Calu3 (cell line): ENCODE results near the gene LMF1. TPM values are rescaled to one million over a fixed set of nuclear protein-coding genes. Genes with fewer than 3 reads are reported as not detected.

Experiments
- BruUV-seq: library from RNA; stranded (reverse); fragments of 400-500 nt; replicated peaks from 2 replicates; lab custom pipeline; 2021; lab: Mats Ljungman, UMichigan
- CTCF ChIA-PET: fragments of 300-600 bp; sonication (Branson Sonifier 250); formaldehyde crosslinking; loops from one replicate; lab custom pipeline; 2022; ENCODE audit warnings: antibody characterized with exemption; lab: Charles Lee
- DNase-seq: peaks from one replicate; pipeline ENCODE4 v3.0.0; 2022
- H3K27ac Mint-ChIP-seq: one replicate; pipeline ENCODE4 v1.8.0; 2022; ENCODE audit warnings: mixed read lengths; ENCODE audit not compliant: unreplicated experiment
- H3K27me3 Mint-ChIP-seq: one replicate; pipeline ENCODE4 v1.8.0; 2022; ENCODE audit warnings: mixed read lengths; ENCODE audit not compliant: unreplicated experiment
- H3K36me3 Mint-ChIP-seq: one replicate; pipeline ENCODE4 v1.8.0; 2022; ENCODE audit warnings: mild to moderate bottlenecking, moderate library complexity, mixed read lengths; ENCODE audit not compliant: insufficient read depth, unreplicated experiment
- H3K4me1 Mint-ChIP-seq: one replicate; pipeline ENCODE4 v1.8.0; 2022; ENCODE audit warnings: mild to moderate bottlenecking, low read depth, mixed read lengths; ENCODE audit not compliant: unreplicated experiment
- H3K4me3 Mint-ChIP-seq: one replicate; pipeline ENCODE4 v1.8.0; 2022; ENCODE audit warnings: mild to moderate bottlenecking, low read depth, moderate library complexity, mixed read lengths; ENCODE audit not compliant: unreplicated experiment
- H3K9me3 Mint-ChIP-seq: one replicate; pipeline ENCODE4 v1.8.0; 2022; ENCODE audit warnings: low read depth, mixed read lengths; ENCODE audit not compliant: unreplicated experiment
- intact Hi-C: fragments of 100-400 bp; cut with micrococcal nuclease; formaldehyde crosslinking; loops from one replicate; pipeline ENCODE4 v1.10.0; 2022; ENCODE audit not compliant: unreplicated experiment
- total RNA-seq: library from RNA; stranded (reverse); gene quantifications from 2 replicates; pipeline ENCODE4 v1.2.3, GENCODE V29; 2022
- TF ChIP-seq, protein P1 (sequence below): fragments of 200-600 bp; IDR thresholded peaks from one replicate; pipeline ENCODE4 v1.8.0; 2022; ENCODE audit warnings: antibody characterized with exemption; ENCODE audit not compliant: unreplicated experiment

Gene LMF1
- total RNA-seq, 1 experiment from 2014 or later: 31.9 TPM

DNA sequence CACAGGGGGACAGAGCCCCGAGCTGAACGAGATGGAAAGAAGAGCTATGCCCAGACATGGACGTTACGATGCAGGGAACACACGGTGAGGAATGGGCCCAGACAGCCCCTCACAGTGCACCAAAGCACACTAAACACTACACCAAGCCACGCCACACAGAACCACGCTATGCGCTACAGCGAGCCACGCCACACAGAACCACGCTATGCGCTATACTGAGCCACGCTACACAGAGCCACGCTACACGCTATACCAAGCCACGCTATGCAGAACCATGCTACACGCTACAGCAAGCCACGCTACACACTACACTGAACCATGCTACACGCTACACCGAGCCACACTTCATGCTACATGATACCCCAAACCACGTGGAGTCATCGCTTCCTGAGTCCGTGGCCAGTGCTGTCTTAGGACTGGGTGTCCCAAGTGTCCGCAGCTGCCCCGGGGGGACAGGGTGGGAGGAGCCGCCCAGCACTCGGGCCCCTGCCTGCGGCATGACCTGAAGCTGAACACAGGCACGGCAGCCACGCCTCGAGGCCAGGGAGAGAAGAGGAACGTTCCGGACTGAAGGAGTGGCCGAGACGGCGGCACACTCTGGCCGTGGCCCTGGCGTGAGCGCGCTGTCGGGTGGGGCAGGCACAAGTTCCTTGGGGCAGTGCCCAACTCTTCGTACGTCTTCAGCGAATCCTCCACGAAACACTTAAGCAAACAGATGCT, 61.3 kb downstream of the LMF1 start:
- H3K36me3 Mint-ChIP-seq: no peaks in the 10 kb centered on the region
- TF ChIP-seq, protein P1, sequence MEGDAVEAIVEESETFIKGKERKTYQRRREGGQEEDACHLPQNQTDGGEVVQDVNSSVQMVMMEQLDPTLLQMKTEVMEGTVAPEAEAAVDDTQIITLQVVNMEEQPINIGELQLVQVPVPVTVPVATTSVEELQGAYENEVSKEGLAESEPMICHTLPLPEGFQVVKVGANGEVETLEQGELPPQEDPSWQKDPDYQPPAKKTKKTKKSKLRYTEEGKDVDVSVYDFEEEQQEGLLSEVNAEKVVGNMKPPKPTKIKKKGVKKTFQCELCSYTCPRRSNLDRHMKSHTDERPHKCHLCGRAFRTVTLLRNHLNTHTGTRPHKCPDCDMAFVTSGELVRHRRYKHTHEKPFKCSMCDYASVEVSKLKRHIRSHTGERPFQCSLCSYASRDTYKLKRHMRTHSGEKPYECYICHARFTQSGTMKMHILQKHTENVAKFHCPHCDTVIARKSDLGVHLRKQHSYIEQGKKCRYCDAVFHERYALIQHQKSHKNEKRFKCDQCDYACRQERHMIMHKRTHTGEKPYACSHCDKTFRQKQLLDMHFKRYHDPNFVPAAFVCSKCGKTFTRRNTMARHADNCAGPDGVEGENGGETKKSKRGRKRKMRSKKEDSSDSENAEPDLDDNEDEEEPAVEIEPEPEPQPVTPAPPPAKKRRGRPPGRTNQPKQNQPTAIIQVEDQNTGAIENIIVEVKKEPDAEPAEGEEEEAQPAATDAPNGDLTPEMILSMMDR: no peak

DNA sequence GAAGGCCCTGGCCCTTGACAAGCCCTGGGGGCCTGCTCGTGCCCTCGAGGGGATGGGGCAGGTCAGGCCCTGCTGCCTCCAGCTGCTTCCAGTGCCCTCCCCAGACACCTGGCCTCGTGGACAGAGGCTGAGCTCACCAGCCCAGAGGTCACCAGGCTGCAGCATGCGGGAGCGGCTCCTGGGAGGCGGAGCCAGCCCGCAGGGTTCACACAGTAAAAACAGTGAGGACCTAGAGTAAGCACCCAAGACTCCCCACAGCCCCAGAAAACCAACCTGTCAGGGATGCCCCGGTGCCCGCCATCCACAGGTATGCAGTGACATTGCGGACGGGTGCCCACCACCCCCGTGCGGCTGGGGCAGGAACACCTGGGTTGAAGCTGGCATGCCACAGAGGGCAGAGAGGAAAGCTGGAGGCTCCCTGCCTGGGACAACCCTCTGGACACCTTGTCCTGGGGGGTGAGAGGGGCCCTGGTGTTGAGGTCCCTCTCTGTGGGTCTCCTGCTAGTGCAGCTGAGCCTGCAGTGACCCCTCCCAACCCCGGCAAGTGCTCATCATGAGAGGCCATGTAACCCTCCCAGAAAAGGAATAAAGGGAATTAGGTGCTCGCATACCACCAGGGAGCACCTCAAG, 62.1 kb downstream of the LMF1 start:
- CTCF ChIA-PET: no interaction called here
- BruUV-seq: no TSS peak
- Mint-ChIP-seq H3K9me3 (peaks cover 10% of the 10 kb centered on the region), H3K36me3 (no peaks in the 10 kb centered on the region), H3K4me1 (no peaks in the 10 kb centered on the region), H3K4me3 (no peak overlapping the region), H3K27me3 (no peaks in the 10 kb centered on the region), H3K27ac (no peak overlapping the region)
- DNase-seq: no peak
- intact Hi-C loops: no loop called here
- TF ChIP-seq, protein P1: no peak

More for the DNA sequence above, 61.3 kb downstream of the LMF1 start:
- no peak for DNase-seq
- Mint-ChIP-seq H3K4me3 (no peak overlapping the region), H3K4me1 (no peaks in the 10 kb centered on the region), H3K27me3 (no peaks in the 10 kb centered on the region), H3K9me3 (peaks cover 10% of the 10 kb centered on the region), H3K27ac (no peak overlapping the region)
- no TSS peak for BruUV-seq
- CTCF ChIA-PET: no interaction called here
- intact Hi-C loops: no loop called here

DNA sequence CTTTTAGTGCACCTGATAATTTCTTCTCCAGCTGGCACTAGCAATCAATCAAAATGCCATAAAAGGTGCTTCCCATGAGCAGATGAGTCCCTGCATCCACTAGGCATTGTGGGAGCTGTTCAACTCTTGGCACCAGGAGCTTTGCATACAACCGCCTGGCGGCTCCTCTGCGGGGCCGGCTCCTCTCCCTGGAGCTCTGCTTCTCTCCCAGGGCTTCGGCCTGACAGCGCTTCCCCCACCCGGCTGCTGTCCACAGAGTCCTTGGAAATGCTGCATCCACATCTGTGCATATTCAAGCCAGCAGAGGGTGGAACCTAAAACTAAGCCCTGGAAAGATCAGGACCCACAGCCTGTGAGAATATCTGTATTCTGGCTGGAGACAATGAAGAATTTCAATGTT, 62.9 kb downstream of the LMF1 start:
- H3K27ac Mint-ChIP-seq: no peak overlapping the region
- intact Hi-C loops: no loop called here

DNA sequence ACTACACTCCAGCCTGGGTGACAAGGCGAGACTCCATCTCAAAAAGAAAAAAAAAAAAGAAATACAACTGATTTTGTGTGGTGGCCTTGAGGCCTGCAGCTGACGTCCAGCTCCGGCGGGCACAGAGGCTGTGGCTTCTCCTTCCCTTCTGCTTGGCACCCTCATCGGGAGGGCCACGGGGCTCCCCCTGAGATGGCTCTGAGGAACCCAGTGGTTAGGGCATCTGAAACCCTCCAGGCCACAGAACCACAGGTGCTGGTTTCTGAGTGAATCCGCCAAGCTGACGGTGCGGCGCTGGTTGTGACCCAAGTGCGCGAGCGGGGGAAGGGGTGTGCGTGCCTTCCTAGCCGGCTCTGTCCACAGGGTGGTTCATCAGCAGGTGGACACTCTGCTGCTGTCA, 63.4 kb downstream of the LMF1 start:
- CTCF ChIA-PET: interaction anchor here (0.7 kb wide), 1 partner anchor 13 kb away, joined by 3 read pairs; no protein-coding TSS in a partner anchor
- no peaks in the 10 kb centered on the region for H3K36me3 Mint-ChIP-seq
- H3K27ac Mint-ChIP-seq: no peak overlapping the region
- TF ChIP-seq, protein P1: no peak
- intact Hi-C loops: no loop called here
- no peaks in the 10 kb centered on the region for H3K4me1 Mint-ChIP-seq
- no peak for DNase-seq
- no peak overlapping the region for H3K4me3 Mint-ChIP-seq
- H3K9me3 Mint-ChIP-seq: peaks cover 10% of the 10 kb centered on the region
- no TSS peak for BruUV-seq
- H3K27me3 Mint-ChIP-seq: no peaks in the 10 kb centered on the region

More for the DNA sequence above, 62.9 kb downstream of the LMF1 start:
- no TSS peak for BruUV-seq
- peaks cover 10% of the 10 kb centered on the region for H3K9me3 Mint-ChIP-seq
- TF ChIP-seq, protein P1: no peak
- no peak overlapping the region for H3K4me3 Mint-ChIP-seq
- CTCF ChIA-PET: no interaction called here
- no peaks in the 10 kb centered on the region for H3K36me3 Mint-ChIP-seq
- H3K4me1 Mint-ChIP-seq: no peaks in the 10 kb centered on the region
- H3K27me3 Mint-ChIP-seq: no peaks in the 10 kb centered on the region
- no peak for DNase-seq
